Mucosa of stomach (tissue), 1 donor: ENCODE data around the gene NAA60.
"Not testable (repeated sequence)": the region's sequence is repeated elsewhere in the genome, so short reads cannot be mapped to it uniquely, and the experiment has no call there.

Experiments
- H3K27me3 ChIP-seq: one replicate; pipeline ENCODE4 v1.7.0; 2013; ENCODE audit warnings: mild to moderate bottlenecking, low read length; ENCODE audit not compliant: control insufficient read depth, insufficient read depth
- H3K36me3 ChIP-seq: one replicate; pipeline ENCODE4 v1.7.0; 2013; ENCODE audit warnings: low read length; ENCODE audit not compliant: control insufficient read depth, insufficient read depth
- H3K4me1 ChIP-seq: one replicate; pipeline ENCODE4 v1.7.0; 2013; ENCODE audit warnings: mild to moderate bottlenecking, low read length; ENCODE audit not compliant: control insufficient read depth, insufficient read depth
- H3K4me3 ChIP-seq: one replicate; pipeline ENCODE4 v1.7.0; 2013; ENCODE audit warnings: low read length
- H3K9ac ChIP-seq: one replicate; pipeline ENCODE4 v1.7.0; 2013; ENCODE audit warnings: mild to moderate bottlenecking, low read length, moderate library complexity
- H3K9me3 ChIP-seq: one replicate; pipeline ENCODE4 v1.7.0; 2013; ENCODE audit warnings: mild to moderate bottlenecking, low read length, moderate library complexity; ENCODE audit not compliant: control insufficient read depth
- donor health status: Pancreatic carcinoma.

The NAA60 gene

GRCh38 chr16:3523281-3523680 is 79.8 kb downstream of the NAA60 start:
- H3K4me3 ChIP-seq = no peak overlapping the region
- no peaks in the 10 kb centered on the region for H3K4me1 ChIP-seq
- H3K9ac ChIP-seq = no peak overlapping the region
- H3K36me3 ChIP-seq = no peaks in the 10 kb centered on the region
- H3K9me3 ChIP-seq = no peaks in the 10 kb centered on the region
- H3K27me3 ChIP-seq = no peaks in the 10 kb centered on the region

- Histone ChIP-seq H3K9ac (no peak overlapping the region), H3K36me3 (no peaks in the 10 kb centered on the region), H3K4me1 (no peaks in the 10 kb centered on the region), H3K9me3 (no peaks in the 10 kb centered on the region), H3K27me3 (no peaks in the 10 kb centered on the region), H3K4me3 (no peak overlapping the region)
Measured at GRCh38 chr16:3525951-3526350, 82.5 kb downstream of the NAA60 start.

GRCh38 chr16:3527216-3527829 is 83.8 kb downstream of the NAA60 start:
- H3K36me3 ChIP-seq, H3K9me3 ChIP-seq, H3K27me3 ChIP-seq, H3K9ac ChIP-seq, H3K4me3 ChIP-seq, H3K4me1 ChIP-seq: not testable (repeated sequence)

- H3K9me3 ChIP-seq = no peaks in the 10 kb centered on the region
- H3K9ac ChIP-seq = no peak overlapping the region
- no peaks in the 10 kb centered on the region for H3K4me1 ChIP-seq
- no peaks in the 10 kb centered on the region for H3K36me3 ChIP-seq
- no peak overlapping the region for H3K4me3 ChIP-seq
- H3K27me3 ChIP-seq = no peaks in the 10 kb centered on the region
Measured at GRCh38 chr16:3528406-3528805, 84.9 kb downstream of the NAA60 start.

- Histone ChIP-seq H3K36me3 (no peaks in the 10 kb centered on the region), H3K27me3 (no peaks in the 10 kb centered on the region)
Measured at GRCh38 chr16:3529175-3529574, 85.7 kb downstream of the NAA60 start.

GRCh38 chr16:3530371-3530914 is 87.0 kb downstream of the NAA60 start:
- Histone ChIP-seq H3K36me3 (no peaks in the 10 kb centered on the region), H3K4me3 (no peak overlapping the region), H3K4me1 (no peaks in the 10 kb centered on the region), H3K9ac (no peak overlapping the region), H3K27me3 (no peaks in the 10 kb centered on the region), H3K9me3 (no peaks in the 10 kb centered on the region)

More at GRCh38 chr16:3529175-3529574, 85.7 kb downstream of the NAA60 start:
- H3K4me1 ChIP-seq = no peaks in the 10 kb centered on the region
- H3K9ac ChIP-seq = no peak overlapping the region
- no peaks in the 10 kb centered on the region for H3K9me3 ChIP-seq
- H3K4me3 ChIP-seq = no peak overlapping the region

- Histone ChIP-seq H3K27me3 (no peaks in the 10 kb centered on the region), H3K9ac (no peak overlapping the region), H3K9me3 (no peaks in the 10 kb centered on the region), H3K4me3 (no peak overlapping the region), H3K36me3 (no peaks in the 10 kb centered on the region), H3K4me1 (no peaks in the 10 kb centered on the region)
Measured at GRCh38 chr16:3532741-3533140, 89.3 kb downstream of the NAA60 start.

GRCh38 chr16:3534126-3534525 is 90.6 kb downstream of the NAA60 start:
- Histone ChIP-seq H3K27me3 (no peaks in the 10 kb centered on the region), H3K9me3 (no peaks in the 10 kb centered on the region), H3K4me1 (no peaks in the 10 kb centered on the region), H3K36me3 (no peaks in the 10 kb centered on the region), H3K9ac (no peak overlapping the region), H3K4me3 (no peak overlapping the region)

GRCh38 chr16:3536271-3536731 is 92.8 kb downstream of the NAA60 start:
- Histone ChIP-seq H3K4me3 (no peak overlapping the region), H3K4me1 (no peaks in the 10 kb centered on the region), H3K9ac (no peak overlapping the region), H3K36me3 (no peaks in the 10 kb centered on the region), H3K27me3 (no peaks in the 10 kb centered on the region), H3K9me3 (no peaks in the 10 kb centered on the region)
